GM12891 (cell line): ENCODE results near the gene G6PD.
"Not testable (repeated sequence)": the region's sequence is repeated elsewhere in the genome, so short reads cannot be mapped to it uniquely, and the experiment has no call there.

Source experiments
- DNase-seq: peaks from one replicate; pipeline ENCODE4 v3.0.0; 2011; ENCODE audit warnings: low spot score; ENCODE audit not compliant: insufficient read length
- FAIRE-seq: peaks from 2 replicates; lab custom pipeline; 2011; peaks lifted over from hg19 to GRCh38; lab: Jason Lieb, UNC
- PAX5 ChIP-seq: IDR thresholded peaks from 2 replicates; pipeline ENCODE4 v1.6.1; 2011; ENCODE audit warnings: low read length, moderate library complexity, mild to moderate bottlenecking; ENCODE audit not compliant: insufficient read depth, severe bottlenecking
- POLR2A ChIP-seq: IDR thresholded peaks from 2 replicates; pipeline ENCODE4 v1.6.1; 2011; ENCODE audit warnings: low read depth, low read length, control low read depth
- POLR2AphosphoS5 ChIP-seq: IDR thresholded peaks from 2 replicates; pipeline ENCODE4 v1.6.1; 2011; ENCODE audit warnings: low read depth, low read length, control low read depth
- POU2F2 ChIP-seq: IDR thresholded peaks from 2 replicates; pipeline ENCODE4 v1.6.1; 2011; ENCODE audit warnings: low read depth, mild to moderate bottlenecking, control low read depth, low read length, moderate library complexity
- SPI1 ChIP-seq: IDR thresholded peaks from 2 replicates; pipeline ENCODE4 v1.6.1; 2011; ENCODE audit warnings: low read depth, low read length, control low read depth
- TAF1 ChIP-seq: IDR thresholded peaks from 2 replicates; pipeline ENCODE4 v1.6.1; 2011; ENCODE audit warnings: low read depth, low read length, control low read depth

G6PD gene

DNA sequence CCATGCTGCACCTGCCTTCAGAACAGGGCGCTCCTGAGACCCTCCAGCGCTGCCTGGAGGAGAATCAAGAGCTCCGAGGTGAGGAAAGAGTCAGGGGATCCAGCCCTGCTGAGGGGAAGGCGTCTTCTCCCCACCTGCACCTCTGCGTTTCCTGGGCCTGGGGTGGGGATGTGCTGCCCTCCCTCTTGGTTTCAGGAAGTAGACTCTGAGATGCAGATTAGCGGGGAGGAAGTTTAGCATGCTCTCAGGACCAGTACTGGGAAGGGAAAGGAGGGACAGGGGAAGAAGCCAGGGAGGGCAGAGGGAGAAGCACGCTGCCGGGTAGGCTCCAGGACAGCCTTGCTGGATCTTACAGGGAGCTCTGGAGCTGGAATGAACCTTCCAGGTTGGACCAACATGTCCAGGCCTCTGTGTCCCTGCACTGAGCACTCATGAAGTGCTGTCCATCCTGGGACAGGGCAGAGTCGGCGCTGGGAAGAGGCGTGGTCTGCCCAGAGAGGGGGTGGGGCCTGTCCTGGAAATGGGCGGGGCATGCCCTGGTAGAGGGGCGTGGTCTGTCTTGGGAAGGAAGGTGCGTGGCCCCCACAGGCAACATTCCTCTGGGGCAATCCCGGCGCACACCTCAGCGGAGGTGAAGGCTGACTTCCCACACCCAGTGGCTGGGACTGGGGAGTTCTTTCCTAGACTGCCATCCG, 5.6 kb upstream of the G6PD start:
- not testable (repeated sequence) for DNase-seq
- FAIRE-seq, result peak; percentile 95

DNA sequence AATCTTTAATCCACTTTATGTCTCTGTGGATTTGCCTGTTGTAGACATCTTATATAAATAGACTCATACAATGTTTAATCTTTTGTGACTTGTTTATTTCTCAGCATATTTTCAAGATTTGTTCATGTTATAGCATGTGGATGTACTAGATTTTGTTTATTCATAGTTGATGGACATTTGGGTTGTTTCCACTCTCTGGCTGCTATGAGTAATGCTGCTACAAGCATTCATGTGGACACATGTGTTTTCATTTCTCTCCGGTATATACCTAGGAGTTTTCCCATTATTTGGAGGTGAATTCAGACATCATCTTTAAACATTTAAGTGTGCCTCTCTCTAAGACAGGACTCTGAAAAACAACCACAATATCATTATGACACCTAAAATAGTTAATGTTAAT, 3.1 kb upstream of the G6PD start:
- DNase-seq, result no peak
- FAIRE-seq, result no peak
- no peak for TF ChIP-seq POLR2A

DNA sequence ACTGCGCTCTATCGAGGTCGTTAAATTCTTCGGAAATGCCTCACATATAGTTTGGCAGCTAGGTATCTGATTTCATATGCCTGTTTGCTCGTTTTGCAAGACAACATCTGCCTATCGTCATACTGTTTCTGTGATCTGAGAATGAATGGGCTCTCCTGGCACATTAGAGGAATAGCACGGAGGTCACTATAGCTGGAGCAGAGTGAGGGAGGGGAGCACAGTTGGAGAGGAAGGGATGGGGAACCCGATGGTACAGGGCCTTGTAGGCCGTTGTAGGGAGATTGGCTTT, 1.3 kb upstream of the G6PD start:
- no peak for TF ChIP-seq POU2F2
- TF ChIP-seq SPI1, result no peak
- no peak for TF ChIP-seq TAF1
- TF ChIP-seq POLR2AphosphoS5, result no peak
- no peak for TF ChIP-seq PAX5
- no peak for TF ChIP-seq POLR2A
- no peak for FAIRE-seq

DNA sequence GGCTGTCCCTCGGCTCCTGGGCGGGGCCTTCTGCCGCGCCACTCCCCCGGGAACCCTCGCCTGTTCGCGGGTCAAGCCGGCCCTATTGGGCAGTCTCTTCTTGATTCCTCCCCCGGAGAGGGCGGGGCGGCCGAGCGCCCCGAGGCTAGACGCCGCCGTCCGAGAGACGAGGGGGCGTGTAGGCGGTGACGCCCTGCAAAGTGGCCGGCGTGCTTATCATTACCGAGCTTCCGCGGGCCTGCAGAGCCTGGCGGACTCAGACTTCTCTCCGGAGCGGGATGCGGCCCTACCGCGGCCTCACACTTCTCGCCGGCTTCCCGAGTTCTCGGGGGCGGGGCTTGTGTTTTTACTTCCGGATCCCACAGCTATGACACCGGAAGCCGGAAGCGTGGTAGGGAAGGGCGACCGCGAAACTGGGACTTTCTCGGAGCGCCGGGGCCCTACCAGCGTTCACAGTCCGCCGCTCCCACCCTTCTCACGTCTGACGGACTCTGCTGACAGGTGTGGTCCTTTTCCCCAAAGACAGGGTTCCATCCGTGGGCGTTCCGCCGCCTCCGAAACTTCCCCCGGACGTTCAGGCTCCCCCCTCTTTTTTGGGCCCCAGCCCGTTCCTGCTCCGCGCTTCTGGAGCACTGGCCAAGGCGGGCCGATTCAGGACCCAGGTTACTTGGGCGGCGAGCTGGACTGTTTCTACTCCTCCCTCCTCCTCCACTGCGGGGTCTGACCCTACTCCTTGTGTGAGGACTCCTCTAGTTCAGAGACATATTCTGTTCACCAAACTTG, 790 bp upstream of the G6PD start, which contains the start of gene IKBKG:
IKBKG (plus strand) TSS at position 376 of the 783 bp plus-strand sequence. CDS start 4,383 bp downstream, outside the sequence.
- FAIRE-seq (peak; percentile 95), DNase-seq (peak; percentile 80)
- TF ChIP-seq POLR2A (0 out of 2 replicates have a peak, but pooled peaks have one; percentile 1), SPI1 (no peak), POU2F2 (no peak), POLR2AphosphoS5 (0 out of 2 replicates have a peak, but pooled peaks have one; percentile 42), TAF1 (peak; percentile 38; the same call in 1 of the 2 replicates), PAX5 (no peak)

More for the DNA sequence above, 1.3 kb upstream of the G6PD start:
- DNase-seq, result no peak

DNA sequence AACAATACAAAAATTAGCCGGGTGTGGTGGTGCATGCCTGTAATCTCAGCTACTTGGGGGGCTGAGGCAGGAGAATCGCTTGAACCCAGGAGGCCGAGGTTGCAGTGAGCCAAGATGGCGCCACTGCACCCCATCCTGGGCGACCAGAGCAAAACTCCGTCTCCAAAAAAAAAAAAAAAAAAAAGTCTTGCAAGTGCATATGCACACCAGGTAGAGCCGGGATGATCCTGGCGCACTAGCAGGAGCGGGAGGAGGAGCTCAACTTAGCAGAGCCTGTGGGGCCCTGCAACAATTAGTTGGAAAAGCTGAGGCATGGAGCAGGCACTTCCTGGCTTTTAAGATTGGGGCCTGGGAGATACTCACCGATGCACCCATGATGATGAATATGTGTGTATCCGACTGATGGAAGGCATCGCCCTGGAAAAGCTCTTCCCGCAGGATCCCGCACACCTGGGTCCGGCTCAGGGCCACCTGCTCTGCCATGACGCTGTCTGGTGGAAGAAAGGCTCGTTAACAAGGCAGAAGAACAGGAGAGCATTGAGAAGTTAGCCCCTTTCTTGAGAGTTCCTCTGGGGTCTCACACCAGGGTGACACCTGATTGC, 872 bp downstream of the G6PD start:
- FAIRE-seq (no peak), DNase-seq (no peak)
- TF ChIP-seq PAX5 (no peak), TAF1 (no peak), POLR2A (no peak), POLR2AphosphoS5 (no peak), POU2F2 (no peak), SPI1 (no peak)

DNA sequence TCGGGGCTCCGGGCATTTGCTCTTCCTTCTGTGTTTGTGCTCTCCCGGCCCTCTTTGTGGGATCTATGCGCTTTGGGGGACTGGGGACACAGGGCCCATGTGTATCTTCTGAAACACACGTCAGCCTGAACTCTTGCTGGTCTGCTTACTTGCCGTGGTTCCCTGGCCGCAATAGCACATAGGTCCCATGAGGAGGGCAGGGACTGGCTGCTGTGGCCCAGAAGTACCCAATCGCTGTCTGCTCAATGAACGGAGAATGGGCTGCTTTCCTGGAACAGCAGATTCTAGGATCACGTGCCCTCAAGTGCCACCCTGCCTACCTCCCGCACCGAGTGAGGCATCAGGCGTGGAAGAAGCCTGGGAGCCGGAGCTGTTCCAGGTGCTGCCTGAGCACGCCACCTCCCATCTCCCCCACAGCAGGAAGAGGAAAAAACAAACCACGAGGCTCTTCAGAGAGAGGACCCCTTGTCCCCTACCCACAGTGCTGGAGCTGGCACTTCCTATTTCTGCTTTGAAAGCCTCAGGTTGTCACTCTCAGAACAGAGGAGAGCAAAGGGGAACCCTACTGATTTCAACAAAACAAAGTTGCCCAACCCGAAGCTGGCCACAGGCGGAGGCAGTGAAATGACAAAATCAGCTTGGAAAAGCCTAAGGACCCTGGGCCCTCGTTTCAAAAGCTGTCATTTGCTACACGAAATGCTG, 3.8 kb downstream of the G6PD start:
- no peak for DNase-seq
- FAIRE-seq, result peak; percentile 71
- TF ChIP-seq POLR2AphosphoS5 (no peak), POU2F2 (no peak), TAF1 (no peak), SPI1 (peak; percentile 44), POLR2A (no peak), PAX5 (no peak)

DNA sequence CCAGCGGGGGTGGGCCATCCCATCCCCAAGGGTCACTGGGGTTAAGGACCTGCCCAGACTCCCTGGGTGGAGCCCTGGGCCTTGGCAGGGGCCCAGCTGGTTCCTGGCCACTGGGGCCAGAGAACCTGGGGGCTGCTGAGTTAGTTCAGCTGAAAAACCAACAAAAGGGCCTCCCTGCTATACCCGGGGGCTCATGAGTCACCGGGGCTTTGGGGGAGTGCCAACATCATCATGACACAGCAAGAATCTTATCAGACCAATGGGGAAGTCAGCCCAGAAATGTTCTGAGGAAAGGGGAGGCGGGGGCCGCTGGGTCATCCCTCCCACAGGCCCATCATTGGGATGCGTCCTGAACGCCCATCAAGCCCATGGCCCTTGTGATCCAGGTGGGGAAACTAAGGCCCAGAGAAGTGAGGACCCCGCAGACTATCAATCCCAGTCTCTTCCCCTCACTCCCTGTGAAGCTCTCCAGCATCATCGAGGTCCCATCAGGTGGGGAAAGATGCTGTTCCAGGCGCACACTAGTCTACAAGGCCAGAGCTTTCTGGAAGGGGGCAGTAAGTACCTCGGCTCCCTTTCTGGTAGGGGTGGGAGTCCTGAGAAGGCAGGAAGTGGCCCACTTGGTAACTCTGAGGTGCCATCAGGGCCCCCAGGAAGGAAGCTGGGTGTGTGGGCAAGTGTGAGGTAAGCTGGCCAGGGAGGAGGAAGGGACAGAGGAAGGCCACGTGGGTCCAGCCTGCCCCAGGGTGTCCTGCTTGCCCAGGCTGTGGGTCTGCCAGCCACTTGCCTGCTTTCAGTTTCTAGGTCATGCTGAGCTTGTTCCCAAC, 4.5 kb downstream of the G6PD start:
- no peak for DNase-seq
- TF ChIP-seq POLR2AphosphoS5 (no peak), POLR2A (no peak)
- peak; percentile 57 for FAIRE-seq

DNA sequence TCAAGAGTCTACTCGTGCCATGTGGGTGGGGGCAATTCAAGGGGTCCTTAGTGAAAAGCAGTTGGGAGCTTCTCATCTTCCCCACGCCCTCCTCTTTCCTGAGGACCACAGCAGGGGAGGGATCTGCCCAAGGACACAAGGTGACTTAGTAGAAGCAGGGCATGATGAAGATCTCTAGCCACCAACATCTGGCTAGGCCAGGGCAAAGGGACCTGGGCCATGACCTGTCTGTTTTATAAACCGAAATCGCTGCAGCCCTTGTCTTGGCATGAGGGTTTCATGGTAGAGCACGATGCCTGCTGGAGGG, 5.1 kb downstream of the G6PD start:
- FAIRE-seq, result no peak
- no peak for DNase-seq
- TF ChIP-seq POU2F2, result no peak
- TF ChIP-seq PAX5, result no peak
- TF ChIP-seq POLR2AphosphoS5, result no peak
- TF ChIP-seq POLR2A, result no peak
- no peak for TF ChIP-seq TAF1
- no peak for TF ChIP-seq SPI1

DNA sequence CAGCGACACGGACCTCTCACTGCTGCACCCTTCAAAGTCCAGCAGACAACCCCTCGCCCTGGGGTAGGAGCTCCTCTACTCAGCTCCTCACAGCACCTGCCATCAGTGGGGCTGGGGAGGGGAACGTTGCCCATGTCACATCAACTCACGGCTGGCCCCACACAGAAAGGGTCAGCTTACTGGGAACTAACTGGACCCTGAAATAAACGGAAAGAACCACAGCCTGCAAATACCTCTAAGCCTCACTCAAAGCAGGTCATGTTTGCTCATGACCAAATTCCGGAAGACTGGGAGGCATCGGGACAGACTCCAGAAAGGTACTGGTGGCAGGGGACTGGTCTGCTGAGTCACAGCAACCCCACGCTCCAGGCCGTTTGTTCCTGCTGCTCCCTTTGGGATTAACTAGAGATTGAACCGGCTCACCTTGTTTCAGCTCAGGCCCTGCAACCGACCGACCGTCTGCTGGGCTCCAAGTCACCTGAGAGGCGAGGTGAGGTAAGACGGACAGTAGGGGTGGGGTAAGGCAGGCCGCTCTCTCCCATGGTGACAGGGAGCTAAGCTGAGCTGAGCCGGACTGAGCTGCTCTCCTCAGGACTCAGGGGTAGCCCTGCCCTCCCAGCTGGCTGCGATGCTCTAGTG, 5.6 kb downstream of the G6PD start:
- FAIRE-seq (no peak), DNase-seq (no peak)
- TF ChIP-seq SPI1 (no peak), POLR2AphosphoS5 (no peak), POLR2A (no peak)

DNA sequence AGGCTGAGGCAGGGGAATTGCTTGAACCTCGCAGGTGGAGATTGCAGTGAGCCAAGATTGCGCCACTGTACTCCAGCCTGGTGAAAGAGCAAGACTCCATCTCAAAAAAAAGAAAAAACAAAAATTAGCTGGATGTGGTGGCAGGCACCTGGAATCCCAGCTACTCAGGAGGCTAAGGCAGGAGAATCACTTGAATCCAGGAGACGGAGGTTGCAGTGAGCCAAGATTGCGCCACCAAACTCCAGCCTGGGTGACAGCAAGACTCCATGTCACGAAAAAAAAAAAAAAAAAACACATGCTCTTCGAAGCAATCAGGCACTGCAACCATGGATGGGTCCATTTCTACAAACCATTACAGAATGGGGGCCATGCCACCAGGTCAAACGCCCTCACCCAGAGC, 6.3 kb downstream of the G6PD start:
- DNase-seq, FAIRE-seq: not testable (repeated sequence)
